HepG2 (cell line): ENCODE measurements around the gene CENATAC. TPM values are rescaled to one million over a fixed set of nuclear protein-coding genes. Genes with fewer than 3 reads are reported as not detected.
"Not testable (repeated sequence)": the region's sequence is repeated elsewhere in the genome, so short reads cannot be mapped to it uniquely, and the experiment has no call there.

ENCODE experiments used
- ATAC-seq: fragments of 200-7000 bp; cut with Tn5 transposase; 3 replicates; pipeline ENCODE4 v1.9.1; 2020; ENCODE audit warnings: mild to moderate bottlenecking, moderate library complexity
- BruUV-seq: library from RNA; stranded (reverse); fragments of 400-500 nt; replicated peaks from 2 replicates; lab custom pipeline; 2021; lab: Mats Ljungman, UMichigan
- CTCF ChIA-PET: fragments of 300-600 bp; formaldehyde crosslinking; extraction: SDS; loops from one replicate; lab custom pipeline; 2021; ENCODE audit warnings: low total read pairs, inconsistent platforms, low intra/inter-chr PET ratio; lab: Yijun Ruan, JAX
- POLR2A ChIA-PET: fragments of 350-600 bp; sonication (Branson Sonifier 250); formaldehyde crosslinking; loops from one replicate; lab custom pipeline; 2020; ENCODE audit warnings: antibody characterized with exemption, inconsistent platforms; lab: Yijun Ruan, JAX
- DNase-seq: peaks from one replicate; pipeline ENCODE4 v3.0.0-alpha.2; 2015; ENCODE audit warnings: low spot score
- FAIRE-seq: peaks from 3 replicates; lab custom pipeline; 2011; peaks lifted over from hg19 to GRCh38; lab: Jason Lieb, UNC
- H2AFZ ChIP-seq: one replicate; pipeline ENCODE4 v1.6.1; 2011; ENCODE audit warnings: low read length, inconsistent platforms
- H3K27ac ChIP-seq: fragments of 300-600 bp; 3 replicates; pipeline ENCODE4 v1.8.0; 2011; ENCODE audit warnings: mixed run types, mild to moderate bottlenecking, mixed read lengths, low read length, inconsistent platforms; ENCODE audit not compliant: insufficient read depth; ENCODE audit errors: extremely low read length
- H3K27me3 ChIP-seq, 2 experiments: fragments of 200-600 bp in 1 of 2; 2 replicates in 1 of 2; 3 replicates in 1 of 2; pipeline versions ENCODE4 v1.6.0 to v1.8.0; 2011; ENCODE audit warnings: low read length in 2 of 2, mild to moderate bottlenecking in 2 of 2, moderate library complexity in 2 of 2, inconsistent platforms in 1 of 2; ENCODE audit not compliant: insufficient read depth in 2 of 2, control insufficient read depth in 1 of 2
- H3K36me3 ChIP-seq, 2 experiments: fragments of 200-600 bp in 1 of 2; replicated peaks in 1 of 2; 2 replicates in 1 of 2; 3 replicates in 1 of 2; pipeline versions ENCODE4 v1.5.1 to v1.8.0; 2011; ENCODE audit warnings: low read length in 2 of 2, inconsistent platforms in 1 of 2; ENCODE audit not compliant: insufficient read depth in 2 of 2, control insufficient read depth in 1 of 2
- H3K4me1 ChIP-seq: 2 replicates; pipeline ENCODE4 v1.5.1; 2012; ENCODE audit warnings: low read length, inconsistent platforms; ENCODE audit not compliant: insufficient read depth
- H3K4me2 ChIP-seq: 2 replicates; pipeline ENCODE4 v1.6.0; 2011; ENCODE audit warnings: low read depth, low read length, inconsistent platforms
- H3K4me3 ChIP-seq, 3 experiments: fragments of 200-600 bp in 1 of 3; sonication (generic), shearing (Covaris generic) in 1 of 3; replicated peaks in 1 of 3; 2 replicates each; pipeline ENCODE4 v1.5.1; 2011 to 2016; ENCODE audit warnings: low read length in 3 of 3, inconsistent platforms in 2 of 3, low read depth in 2 of 3, mild to moderate bottlenecking in 2 of 3, control low read depth in 1 of 3, mixed read lengths in 1 of 3; ENCODE audit not compliant: insufficient read depth in 1 of 3
- H3K79me2 ChIP-seq: one replicate; pipeline ENCODE4 v1.6.1; 2011; ENCODE audit warnings: low read length, inconsistent platforms; ENCODE audit not compliant: insufficient read depth
- H3K9ac ChIP-seq: 2 replicates; pipeline ENCODE4 v1.6.0; 2011; ENCODE audit warnings: mild to moderate bottlenecking, low read depth, low read length, inconsistent platforms; ENCODE audit not compliant: insufficient read depth
- H3K9me3 ChIP-seq: 2 replicates; pipeline ENCODE4 v1.5.1; 2012; ENCODE audit warnings: mild to moderate bottlenecking, low read length
- H4K20me1 ChIP-seq: 2 replicates; pipeline ENCODE4 v1.6.0; 2011; ENCODE audit warnings: inconsistent platforms, mild to moderate bottlenecking, low read length, moderate library complexity; ENCODE audit not compliant: insufficient read depth
- ADNP ChIP-seq: sonication (generic); formaldehyde crosslinking; IDR thresholded peaks from 2 replicates; pipeline ENCODE4 v1.4.0; 2020; ENCODE audit warnings: missing genetic modification reagents
- CCAR2 ChIP-seq: fragments of 200-400 bp; formaldehyde crosslinking; optimal IDR thresholded peaks from 2 replicates; pipeline ENCODE3; 2018; ENCODE audit warnings: low read depth, mild to moderate bottlenecking, low read length, moderate library complexity
- IKZF1 ChIP-seq: fragments of 450-650 bp; IDR thresholded peaks from 2 replicates; pipeline ENCODE4 v1.7.1; 2016
- KLF12 ChIP-seq: sonication (generic); formaldehyde crosslinking; IDR thresholded peaks from 2 replicates; pipeline ENCODE4 v1.4.0; 2020; ENCODE audit warnings: missing genetic modification reagents, borderline replicate concordance
- NFE2 ChIP-seq: sonication (generic); formaldehyde crosslinking; IDR thresholded peaks from 2 replicates; pipeline ENCODE4 v1.4.0; 2020; ENCODE audit warnings: missing genetic modification reagents
- RBFOX2 ChIP-seq: fragments of 200-400 bp; formaldehyde crosslinking; IDR thresholded peaks from 2 replicates; pipeline ENCODE4 v1.6.1; 2017; ENCODE audit warnings: low read depth, mild to moderate bottlenecking, low read length
- RFX1 ChIP-seq: fragments of 450-650 bp; IDR thresholded peaks from 2 replicates; pipeline ENCODE4 v1.6.1; 2017
- SAFB2 ChIP-seq: sonication (generic); formaldehyde crosslinking; IDR thresholded peaks from 2 replicates; pipeline ENCODE4 v1.5.1; 2020; ENCODE audit warnings: missing genetic modification reagents, low read depth, mild to moderate bottlenecking, borderline replicate concordance
- ZNF251 ChIP-seq: sonication (generic); formaldehyde crosslinking; IDR thresholded peaks from 2 replicates; pipeline ENCODE4 v1.9.0; 2021; ENCODE audit warnings: mild to moderate bottlenecking, missing genetic modification reagents
- ZNF337 ChIP-seq: sonication (generic); formaldehyde crosslinking; IDR thresholded peaks from 2 replicates; pipeline ENCODE4 v1.5.1; 2020; ENCODE audit warnings: missing genetic modification reagents, low read depth, mild to moderate bottlenecking, borderline replicate concordance
- ZNF34 ChIP-seq: sonication (generic); formaldehyde crosslinking; IDR thresholded peaks from 2 replicates; pipeline ENCODE4 v1.4.0; 2020; ENCODE audit warnings: mild to moderate bottlenecking, missing genetic modification reagents, borderline replicate concordance
- ZNF550 ChIP-seq: sonication (generic); formaldehyde crosslinking; IDR thresholded peaks from 2 replicates; pipeline ENCODE4 v1.4.0; 2020; ENCODE audit warnings: mild to moderate bottlenecking, missing genetic modification reagents, borderline replicate concordance
- ZNF605 ChIP-seq: sonication (generic); formaldehyde crosslinking; IDR thresholded peaks from 2 replicates; pipeline ENCODE4 v1.8.0; 2022; ENCODE audit warnings: mild to moderate bottlenecking, missing genetic modification reagents
- ZNF670 ChIP-seq: sonication (generic); formaldehyde crosslinking; IDR thresholded peaks from 2 replicates; pipeline ENCODE4 v1.8.0; 2022; ENCODE audit warnings: mild to moderate bottlenecking, missing genetic modification reagents, borderline replicate concordance
- ZNF788 ChIP-seq: sonication (generic); formaldehyde crosslinking; IDR thresholded peaks from 2 replicates; pipeline ENCODE4 v1.5.0; 2020; ENCODE audit warnings: mild to moderate bottlenecking, missing genetic modification reagents, borderline replicate concordance
- WGBS: methylation state at CpG from one replicate; pipeline ENCODE4 v1.1.6; 2017; ENCODE audit warnings: low lambda C conversion rate; 5-methylcytosine and 5-hydroxymethylcytosine counted together
- in situ Hi-C: cut with HindIII; loops from 2 replicates; pipeline ENCODE4 v1.10.0; 2017; ENCODE audit warnings: low pct_unique_long_range_greater_than_20kb; ENCODE audit not compliant: extremely low pct_ligation_motif_present
- intact Hi-C: fragments of 100-400 bp; cut with micrococcal nuclease; formaldehyde crosslinking; loops from one replicate; pipeline ENCODE4 v1.10.0; 2022; ENCODE audit not compliant: unreplicated experiment
- polyA plus RNA-seq, 8 experiments: library from polyadenylated mRNA; depleted of rRNA in 3 of 8; stranded (reverse) in 7 of 8; unstranded in 1 of 8; fragments of >200 nt; fragmentation: Illumina TruSeq in 4 of 8; extraction: Trizol in 4 of 8; gene quantifications; 2 replicates each; pipeline versions ENCODE4 v1.2.1 to v1.2.3, GENCODE V29; 2011 to 2016; ENCODE audit warnings: low read depth in 4 of 8, missing spikeins in 1 of 8, mixed read lengths in 1 of 8; ENCODE audit not compliant: insufficient read depth in 1 of 8
- total RNA-seq, 5 experiments: library from RNA; depleted of rRNA; stranded (reverse); fragments of >200 nt; fragmentation: Illumina TruSeq; extraction: Trizol; gene quantifications; 2 replicates each; pipeline ENCODE4 v1.2.3, GENCODE V29; 2016; ENCODE audit warnings: low read depth in 1 of 5
- TF ChIP-seq, protein P1 (sequence below): sonication (generic); formaldehyde crosslinking; IDR thresholded peaks from 2 replicates; pipeline ENCODE4 v1.8.1; 2023; ENCODE audit warnings: missing genetic modification reagents, mild to moderate bottlenecking, borderline replicate concordance
- TF ChIP-seq, protein P2 (sequence below): sonication (generic); formaldehyde crosslinking; IDR thresholded peaks from 2 replicates; pipeline ENCODE4 v1.8.0; 2022; ENCODE audit warnings: low read depth, missing genetic modification reagents

Gene CENATAC
- total and polyA plus RNA-seq, 2 of the 13 experiments (the other 11 are each of a cell fraction or from before 2014, with no cell fraction given) = 21.7 to 25.0 TPM

- ChIA-PET POLR2A (interaction anchor here (0.7 to 6.9 kb wide), 8 partner anchors 8 to 129 kb away, joined by 3 to 66 read pairs (median 4); partner anchors contain the start of genes CENATAC, HMBS and VPS11), CTCF (no interaction called here)
- peak overlapping the region; percentile 72 to 99 (median 93); a peak in 5 of 6 replicates for H3K4me3 ChIP-seq
- H4K20me1 ChIP-seq = peaks cover 17% of the 10 kb centered on the region
- in situ Hi-C loops (no loop called here), intact Hi-C loops (no loop called here)
- H3K36me3 ChIP-seq = peaks cover 5 to 37% of the 10 kb centered on the region in 2 experiments
- H3K4me1 ChIP-seq = peaks cover 41% of the 10 kb centered on the region
- FAIRE-seq = no peak
- no peak overlapping the region for H2AFZ ChIP-seq
- BruUV-seq = no TSS peak
- no peak for DNase-seq
- no peak overlapping the region for H3K27ac ChIP-seq
- no peak for ATAC-seq
- TF ChIP-seq CCAR2 (no peak), IKZF1 (no peak), ZNF670 (CRISPR knock-in tag) (no peak), ZNF550 (CRISPR knock-in tag) (no peak), ZNF337 (CRISPR knock-in tag) (no peak), RBFOX2 (peak; percentile 60; the same call in 1 of the 2 replicates), ZNF788 (no peak), SAFB2 (CRISPR knock-in tag) (0 out of 2 replicates have a peak, but pooled peaks have one; percentile 26), RFX1 (no peak), ADNP (CRISPR knock-in tag) (no peak), NFE2 (no peak), ZNF605 (CRISPR knock-in tag) (0 out of 2 replicates have a peak, but pooled peaks have one; percentile 23), KLF12 (no peak), ZNF34 (CRISPR knock-in tag) (no peak), ZNF251 (CRISPR knock-in tag) (no peak)
- TF ChIP-seq, protein P1, sequence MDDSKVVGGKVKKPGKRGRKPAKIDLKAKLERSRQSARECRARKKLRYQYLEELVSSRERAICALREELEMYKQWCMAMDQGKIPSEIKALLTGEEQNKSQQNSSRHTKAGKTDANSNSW (CRISPR knock-in tag) = no peak
- TF ChIP-seq, protein P2, sequence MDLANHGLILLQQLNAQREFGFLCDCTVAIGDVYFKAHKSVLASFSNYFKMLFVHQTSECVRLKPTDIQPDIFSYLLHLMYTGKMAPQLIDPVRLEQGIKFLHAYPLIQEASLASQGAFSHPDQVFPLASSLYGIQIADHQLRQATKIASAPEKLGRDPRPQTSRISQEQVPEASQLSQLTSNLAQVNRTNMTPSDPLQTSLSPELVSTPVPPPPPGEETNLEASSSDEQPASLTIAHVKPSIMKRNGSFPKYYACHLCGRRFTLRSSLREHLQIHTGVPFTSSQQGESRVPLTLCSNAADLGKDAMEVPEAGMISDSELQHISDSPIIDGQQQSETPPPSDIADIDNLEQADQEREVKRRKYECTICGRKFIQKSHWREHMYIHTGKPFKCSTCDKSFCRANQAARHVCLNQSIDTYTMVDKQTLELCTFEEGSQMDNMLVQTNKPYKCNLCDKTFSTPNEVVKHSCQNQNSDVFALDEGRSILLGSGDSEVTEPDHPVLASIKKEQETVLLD (CRISPR knock-in tag) = no peak
- WGBS = 77% methylated on average over 14 of the region's 14 CpGs
- peak overlapping the region; percentile 93; the same call in 1 of the 2 replicates for H3K9ac ChIP-seq
- H3K4me2 ChIP-seq = peak overlapping the region; percentile 72
- H3K9me3 ChIP-seq = no peaks in the 10 kb centered on the region
- peaks cover 0 to 4% of the 10 kb centered on the region in 2 experiments; a peak in 2 of 5 replicates for H3K27me3 ChIP-seq
- peaks cover 48% of the 10 kb centered on the region for H3K79me2 ChIP-seq
These were observed 18.5 kb downstream of the CENATAC start for GRCh38 chr11:119016216-119017009.

GRCh38 chr11:119017377-119017776 lies 19.4 kb downstream of the CENATAC start:
- in situ Hi-C loops, FAIRE-seq, H2AFZ ChIP-seq, intact Hi-C loops, ATAC-seq, H3K27me3 ChIP-seq, BruUV-seq, DNase-seq, H3K9me3 ChIP-seq, CTCF ChIA-PET: not testable (repeated sequence)
- Histone ChIP-seq H3K4me1 (peaks cover 51% of the 10 kb centered on the region), H4K20me1 (peaks cover 17% of the 10 kb centered on the region), H3K79me2 (peaks cover 53% of the 10 kb centered on the region), H3K27ac (peak overlapping the region; percentile 93), H3K4me3 (peak overlapping the region; percentile 72 to 99 (median 93)), H3K36me3 (peaks cover 5 to 37% of the 10 kb centered on the region in 2 experiments), H3K9ac (peak overlapping the region; percentile 93), H3K4me2 (peak overlapping the region; percentile 72)
- WGBS = 3% methylated on average over 10 of the region's 10 CpGs
- POLR2A ChIA-PET = interaction anchor here (1.6 to 6.9 kb wide), 5 partner anchors 11 to 85 kb away, joined by 6 to 66 read pairs (median 11); partner anchors contain the start of genes CENATAC, DPAGT1, SLC37A4 and VPS11
